NCI-H1417 treated with DMSO at 0.1 percent for 48 hours (cell line): ENCODE measurements around the gene SEPTIN1.
"Not testable (repeated sequence)": the region's sequence is repeated elsewhere in the genome, so short reads cannot be mapped to it uniquely, and the experiment has no call there.

Source experiments
- DNase-seq: peaks from one replicate; lab custom pipeline; 2025; lab: John Stamatoyannopoulos, UW

The SEPTIN1 gene

DNA sequence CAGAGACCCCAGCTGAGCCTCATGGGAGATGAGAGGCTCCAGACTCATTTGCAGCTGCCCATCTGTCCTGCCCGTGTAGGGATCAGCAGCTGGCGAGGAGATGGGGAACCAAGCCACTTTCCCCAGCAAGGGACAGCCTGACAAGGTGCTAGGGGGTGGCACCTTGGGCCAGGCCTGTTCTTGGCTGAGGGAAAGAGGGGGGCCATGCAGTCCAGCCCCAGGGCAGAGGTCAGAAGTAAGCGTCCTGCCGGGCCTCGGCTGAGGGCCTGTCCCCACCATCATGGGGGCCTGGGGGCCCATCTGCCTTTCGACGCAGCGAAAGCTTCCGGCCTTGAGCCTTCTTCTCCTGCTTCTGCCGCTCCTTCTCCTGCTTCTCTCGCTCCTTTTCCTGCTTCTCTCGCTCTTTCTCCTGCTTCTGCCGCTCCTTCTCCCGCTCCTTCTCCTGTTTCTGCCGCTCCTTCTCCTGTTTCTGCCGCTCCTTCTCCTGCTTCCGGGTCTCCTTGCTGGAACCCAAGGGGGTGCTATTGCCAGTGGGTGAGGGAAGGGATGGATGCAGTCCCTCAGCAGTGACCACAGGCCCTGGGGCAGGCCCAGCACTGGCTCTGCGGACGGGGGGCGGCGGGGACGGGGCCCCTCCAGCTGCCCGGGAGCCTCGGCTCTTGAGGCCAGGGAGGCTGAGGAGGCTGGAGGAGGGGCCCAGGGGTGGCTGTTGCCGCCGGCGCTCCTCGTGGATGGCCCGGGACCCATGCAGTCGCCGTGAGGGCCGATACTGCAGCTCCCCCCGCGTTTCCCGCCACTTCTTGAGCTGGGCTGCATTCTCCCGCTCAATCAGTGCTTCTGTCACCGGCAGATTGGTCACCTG is 24.4 kb downstream of the SEPTIN1 start:
- no peak for DNase-seq

DNA sequence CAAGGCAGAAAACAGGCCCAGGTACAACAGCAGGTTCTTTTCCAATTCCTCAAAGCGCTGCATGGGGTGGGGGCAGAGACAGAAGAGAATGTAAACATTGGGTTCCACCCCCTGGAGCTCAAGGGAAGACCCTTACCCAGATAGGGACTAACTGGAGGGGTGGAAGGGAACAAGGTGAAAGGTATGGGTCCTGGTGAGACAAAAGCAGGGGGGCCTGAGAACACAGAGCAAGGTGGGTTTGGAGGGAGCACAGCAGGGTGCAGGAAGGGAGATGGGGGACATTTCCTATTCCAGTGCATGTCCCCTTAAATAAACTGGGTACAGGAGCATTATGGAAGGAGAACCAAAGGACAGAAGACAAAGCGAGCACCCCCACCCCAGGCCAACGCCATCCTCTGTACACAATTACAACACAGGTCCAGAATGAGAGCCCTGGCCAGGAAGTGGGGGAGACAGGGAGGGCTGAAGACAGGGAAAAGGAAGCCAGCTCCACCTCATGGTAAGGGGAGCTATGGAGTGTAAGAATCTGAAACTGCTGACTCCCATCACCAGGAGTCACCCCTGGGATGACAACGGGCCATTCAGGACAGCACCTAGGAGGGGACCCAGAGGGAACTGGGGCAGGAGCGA is 25.2 kb downstream of the SEPTIN1 start:
- no peak for DNase-seq

DNA sequence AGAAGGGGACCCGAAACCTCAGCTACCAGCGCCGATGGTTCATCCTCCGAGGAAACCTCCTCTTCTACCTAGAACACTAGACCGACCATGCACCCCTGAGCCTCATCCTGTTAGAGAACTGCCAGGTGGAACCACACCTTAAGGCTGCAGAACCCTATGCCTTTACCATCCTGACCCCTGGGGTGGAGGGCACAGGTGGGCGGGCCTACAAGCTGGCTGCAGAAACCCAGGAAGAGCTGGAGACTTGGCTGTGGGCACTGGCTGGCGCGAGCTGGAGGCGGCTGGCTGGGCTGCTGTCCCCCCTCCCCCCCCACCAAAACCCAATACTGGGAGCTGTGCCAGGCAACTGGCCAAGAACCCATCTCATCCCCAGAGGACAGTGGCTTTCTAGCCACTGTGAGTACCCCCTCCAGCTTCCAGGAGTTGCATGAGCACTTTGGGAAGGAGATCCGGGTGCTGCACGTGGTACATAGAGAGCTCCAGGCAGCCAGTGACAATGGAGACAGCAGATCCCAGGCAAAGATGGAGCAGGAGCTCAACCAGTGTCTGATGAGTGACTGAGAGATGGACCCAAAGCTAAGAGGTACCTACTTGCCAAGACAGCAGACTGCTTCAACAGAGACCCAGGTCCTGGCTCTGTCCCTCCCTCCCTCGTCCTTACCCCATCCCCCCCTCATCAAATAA is 25.8 kb downstream of the SEPTIN1 start:
- DNase-seq, result no peak

DNA sequence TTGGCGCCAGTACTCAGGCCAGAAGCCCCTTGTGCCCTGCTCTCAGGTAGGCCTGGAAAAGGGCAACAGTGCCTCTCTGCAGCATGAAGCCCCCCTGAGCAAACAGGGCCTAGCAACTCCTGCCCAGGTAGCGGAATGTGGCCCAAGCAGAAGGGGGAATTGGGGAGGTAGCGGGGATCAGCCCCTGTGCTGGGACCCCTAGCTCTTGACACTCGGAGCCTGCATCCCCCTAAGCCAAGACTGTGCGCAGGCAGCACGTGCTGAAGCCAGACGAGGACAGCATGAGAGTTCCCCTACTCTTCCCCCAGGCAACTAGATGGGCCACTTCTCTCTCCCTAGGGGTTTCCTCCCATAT is 26.4 kb downstream of the SEPTIN1 start:
- no peak for DNase-seq

DNA sequence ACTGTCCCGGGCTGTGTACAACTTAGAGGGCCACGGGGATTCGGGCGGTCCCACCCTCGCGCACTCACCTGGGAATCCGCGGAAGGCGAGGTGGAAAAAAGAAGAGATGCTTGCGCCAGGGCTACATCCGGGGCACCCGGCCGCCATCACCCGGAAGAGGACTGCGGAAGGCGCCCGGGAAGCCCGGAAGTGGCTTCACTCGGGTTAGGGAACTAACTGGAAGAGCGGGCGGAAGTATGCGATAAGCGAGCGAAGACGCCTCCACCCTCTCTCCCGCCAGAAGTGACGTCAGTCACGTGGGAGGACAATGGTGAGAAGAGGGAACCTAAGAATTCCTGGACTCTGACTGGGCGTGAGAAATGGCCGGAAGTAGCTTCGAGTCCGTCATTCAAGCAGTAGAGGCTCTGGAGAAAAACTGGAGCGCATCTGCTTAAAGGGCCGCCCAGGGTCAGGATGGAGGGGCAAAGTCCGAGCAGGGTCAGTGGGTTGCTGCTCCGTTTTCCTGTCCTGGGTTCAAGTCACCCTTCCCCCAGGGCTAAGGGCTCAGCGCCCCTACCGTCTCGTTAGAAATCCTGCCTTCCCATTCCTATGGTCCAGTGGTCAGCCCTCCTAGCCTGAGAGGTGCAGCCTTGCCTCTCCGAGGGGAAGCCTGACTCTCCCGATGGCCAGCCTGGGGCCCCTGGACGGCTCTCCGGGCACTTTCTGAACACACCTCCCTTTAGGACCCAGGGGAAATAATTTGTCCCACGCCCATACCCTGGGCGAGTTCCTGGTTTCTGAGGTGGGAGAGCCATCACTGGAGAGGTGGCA is 27.0 kb downstream of the SEPTIN1 start, which contains the start of gene CD2BP2:
Gene CD2BP2, minus strand, starts transcription at position 165 of the 810 bp plus-strand sequence. CDS start 627 bp downstream, outside the sequence.
- DNase-seq, result peak; percentile 87

DNA sequence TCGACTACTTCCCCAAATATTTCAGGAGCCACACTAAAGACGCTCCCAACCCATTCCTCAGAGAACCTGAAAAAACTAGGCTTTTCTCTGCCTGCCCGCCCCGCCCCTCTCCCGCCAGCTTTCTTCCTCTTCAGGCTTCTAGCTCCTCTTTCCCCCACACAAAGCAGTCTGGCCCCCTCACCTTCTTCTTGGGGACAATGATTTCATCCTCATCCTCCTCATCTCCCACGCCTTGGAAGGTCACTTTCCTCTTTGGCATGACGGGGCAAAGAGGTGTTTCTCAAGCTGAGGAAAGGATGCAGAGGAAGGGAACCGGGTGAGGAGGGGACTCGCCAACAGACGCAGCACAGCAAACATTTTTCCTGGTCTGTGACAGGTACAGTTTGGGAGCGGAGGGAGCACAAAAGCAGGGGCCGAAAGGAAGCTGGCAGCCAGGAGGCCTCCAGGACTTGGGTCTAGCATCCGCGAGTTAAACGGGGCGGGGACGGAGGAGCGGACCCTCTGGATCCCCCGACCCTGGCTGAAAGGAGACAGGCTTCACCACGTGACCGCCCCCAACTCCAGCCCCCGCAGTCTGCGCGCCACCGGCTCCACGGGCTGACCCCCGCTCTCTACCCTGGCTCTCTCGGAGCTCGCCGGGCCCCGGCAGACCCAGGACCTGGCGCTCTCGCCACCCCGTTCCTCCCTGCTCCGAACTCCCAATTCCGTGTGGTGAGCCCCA is 27.8 kb downstream of the SEPTIN1 start:
- no peak for DNase-seq

DNA sequence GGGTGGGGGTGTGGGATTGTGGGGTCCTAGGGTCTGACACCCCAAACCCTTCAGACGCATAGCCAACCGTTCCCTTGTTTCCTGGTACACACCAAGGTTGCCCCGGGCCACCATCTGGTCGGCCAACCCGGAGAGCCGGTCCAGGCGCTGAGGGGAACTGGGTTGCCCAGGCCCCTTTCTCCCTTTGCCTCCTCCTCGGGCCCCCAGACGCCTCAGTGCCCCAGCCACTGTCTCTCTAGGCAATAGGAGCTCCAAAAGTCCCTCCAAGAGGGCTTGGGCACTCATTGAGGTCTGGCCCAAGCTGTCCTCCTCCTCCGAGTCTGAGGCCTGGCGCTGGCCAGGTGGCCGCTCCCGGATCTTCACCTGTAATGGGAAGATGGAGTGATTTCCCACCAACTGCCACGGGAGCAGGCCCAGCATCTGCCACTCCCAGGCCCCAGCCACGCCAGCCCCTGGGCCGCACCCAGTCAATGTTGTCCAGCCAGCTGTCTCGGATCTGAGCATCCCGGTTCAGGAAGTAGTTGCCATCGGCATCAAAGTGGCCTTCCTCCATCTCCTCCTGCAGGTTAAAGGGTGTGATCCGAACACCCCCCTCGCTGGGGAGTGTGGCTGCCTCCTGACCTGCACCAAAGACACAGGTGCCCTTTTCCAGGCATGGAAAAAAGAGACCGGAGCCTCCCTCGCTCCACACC is 28.8 kb downstream of the SEPTIN1 start:
- DNase-seq, result no peak

DNA sequence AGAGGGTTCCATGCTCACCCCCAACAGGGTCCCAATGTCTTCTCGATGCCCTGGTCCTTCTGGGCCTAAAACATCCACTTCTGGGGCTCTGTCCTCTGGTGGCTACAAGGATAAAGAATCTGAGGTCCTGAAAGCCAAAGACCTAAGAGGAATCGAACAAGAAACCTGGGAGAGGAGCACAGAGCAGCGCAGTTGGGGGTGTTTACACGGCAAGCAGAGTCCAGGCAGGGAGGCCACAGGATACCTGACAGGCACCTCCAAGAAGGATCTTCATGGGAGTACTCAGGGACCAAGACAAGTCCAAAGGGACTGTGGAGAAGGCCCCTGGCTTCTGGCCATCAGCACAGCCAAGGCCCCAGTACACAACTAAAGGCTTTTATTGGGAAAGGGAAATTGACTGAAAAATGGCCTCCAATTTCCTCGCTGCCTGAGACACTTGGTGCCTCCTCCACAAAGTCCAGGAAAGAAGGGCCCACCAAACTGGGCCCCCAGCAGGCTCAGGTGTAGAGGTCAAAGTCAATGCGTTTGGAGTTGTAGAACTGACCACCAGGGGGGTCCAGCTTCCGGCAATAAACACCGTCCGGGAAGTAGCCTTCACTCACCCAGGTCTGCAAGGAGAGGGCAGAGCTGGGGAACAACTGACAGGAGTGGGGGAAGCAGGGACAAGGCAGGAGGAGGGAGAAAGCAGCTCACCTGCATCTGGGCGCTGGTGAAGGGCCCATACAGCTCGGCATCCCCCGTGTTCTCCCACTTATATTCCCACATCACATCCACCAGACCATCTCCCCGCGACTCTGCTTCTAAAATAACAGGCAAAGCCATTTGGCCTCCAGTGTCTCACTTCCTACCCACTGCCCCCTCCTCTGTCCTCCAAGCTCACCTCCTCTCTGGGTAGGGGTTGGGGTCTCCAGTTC is 29.6 kb downstream of the SEPTIN1 start:
- no peak for DNase-seq

DNA sequence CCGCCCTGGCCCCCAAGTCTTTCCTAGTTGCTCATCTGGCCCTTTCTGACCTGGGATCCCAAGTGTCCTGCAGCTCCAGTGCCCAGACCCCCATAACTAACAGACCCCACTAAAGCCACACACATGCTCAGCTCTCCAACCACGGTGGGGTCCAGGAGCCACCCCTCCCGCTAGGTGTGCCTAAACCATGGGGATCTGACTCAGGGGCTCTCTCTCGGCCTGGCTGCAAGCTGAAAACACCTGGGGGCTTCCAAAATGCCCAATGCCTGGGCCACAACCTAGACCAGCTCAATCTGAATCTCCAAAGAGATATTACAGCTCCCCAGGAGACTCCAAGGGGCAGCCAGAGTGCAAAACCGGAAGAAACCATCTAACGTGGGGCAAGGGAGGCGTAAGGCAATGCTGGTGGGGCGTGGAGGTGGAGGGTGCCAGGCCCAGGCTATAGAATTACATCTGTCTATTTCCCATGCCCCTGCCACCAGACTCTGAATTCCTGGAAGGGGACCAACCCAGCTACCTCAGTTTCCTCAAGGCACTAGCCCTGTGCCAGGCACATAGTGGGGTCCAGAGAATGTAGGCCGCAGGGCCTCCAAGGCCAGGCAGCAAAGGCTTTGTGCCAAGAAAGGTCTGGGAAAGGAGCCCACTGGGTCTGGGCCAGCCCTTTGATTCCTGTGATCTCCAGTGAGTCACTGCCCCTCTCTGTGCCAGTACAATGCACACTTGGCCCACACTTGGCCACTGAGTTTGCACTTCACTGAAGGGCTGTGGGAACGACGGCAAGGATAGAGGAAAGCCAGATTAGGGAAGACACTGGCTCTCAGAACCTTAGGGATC is 30.6 kb downstream of the SEPTIN1 start:
- DNase-seq, result no peak

DNA sequence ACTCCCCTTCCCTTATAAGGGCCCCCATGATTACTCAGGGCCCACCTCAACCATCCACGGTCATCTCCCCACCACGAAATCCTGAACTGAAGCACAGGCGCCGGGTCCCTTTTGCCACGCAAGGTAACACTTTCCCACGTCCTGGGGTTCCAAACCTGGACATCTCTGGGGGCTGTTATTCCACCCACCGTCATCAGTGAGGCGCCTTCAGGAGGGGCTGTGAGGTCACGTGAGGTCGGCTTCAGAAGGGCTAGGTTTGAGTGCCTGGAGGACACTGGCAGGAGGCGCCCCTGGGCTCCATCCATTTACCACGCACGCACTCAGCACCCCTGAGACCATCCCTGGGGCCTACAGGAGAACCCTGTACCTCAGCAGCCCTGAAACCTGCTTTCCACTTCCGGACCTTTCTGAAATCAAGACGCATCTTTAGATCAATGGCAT is 31.3 kb downstream of the SEPTIN1 start:
- DNase-seq, result no peak

DNA sequence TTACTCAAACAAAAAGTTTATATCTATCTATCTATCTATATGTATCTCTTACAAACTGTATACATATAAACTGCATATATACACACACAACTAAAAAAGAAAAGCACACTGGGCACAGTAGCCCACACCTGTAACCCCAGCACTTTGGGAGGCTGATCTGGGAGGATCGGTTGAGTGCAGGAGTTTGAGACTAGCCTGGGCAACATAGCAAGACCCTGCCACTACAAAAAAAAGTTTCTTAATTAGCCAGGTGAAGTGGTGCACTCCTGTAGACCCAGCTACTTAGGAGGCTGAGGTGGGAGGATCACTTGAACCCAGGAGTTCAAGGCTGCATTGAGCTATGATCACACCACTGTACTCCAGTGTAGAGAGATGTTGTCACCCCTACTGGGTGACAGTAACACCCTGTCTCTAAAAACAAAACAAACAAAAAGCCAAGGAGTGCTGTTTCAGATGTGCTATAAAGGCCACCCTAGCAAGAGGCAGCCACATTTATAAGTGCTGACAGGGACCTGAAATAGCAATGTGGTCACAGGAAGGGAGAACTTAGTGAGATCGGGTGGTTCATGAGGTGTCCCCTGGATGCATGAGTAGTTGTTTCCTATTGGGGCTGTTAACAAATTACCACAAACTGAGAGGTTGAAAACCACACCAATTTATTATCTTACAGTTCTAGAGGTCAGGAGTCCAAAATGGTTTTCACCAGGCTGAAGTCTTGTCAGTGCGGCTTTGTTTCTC is 32.1 kb downstream of the SEPTIN1 start:
- no peak for DNase-seq

DNA sequence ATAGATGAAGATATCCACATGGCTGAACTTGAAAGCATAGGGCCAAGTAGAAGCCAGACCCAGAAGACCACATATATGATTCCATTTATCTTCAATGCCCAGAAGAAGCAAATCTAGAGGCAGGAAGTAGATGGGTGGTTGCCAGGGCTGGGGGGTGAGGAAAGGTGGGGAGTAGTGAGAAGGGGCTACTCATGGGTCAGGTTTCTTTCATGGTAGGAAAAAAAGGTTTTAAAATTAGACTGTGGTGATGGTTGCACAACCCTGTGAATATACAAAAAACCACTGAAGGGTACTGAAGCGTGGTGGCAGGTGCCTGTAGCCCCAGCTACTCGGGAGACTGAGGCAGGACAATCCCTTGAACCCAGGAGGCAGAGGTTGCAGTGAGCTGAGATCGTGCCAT is 32.7 kb downstream of the SEPTIN1 start:
- DNase-seq, result no peak

DNA sequence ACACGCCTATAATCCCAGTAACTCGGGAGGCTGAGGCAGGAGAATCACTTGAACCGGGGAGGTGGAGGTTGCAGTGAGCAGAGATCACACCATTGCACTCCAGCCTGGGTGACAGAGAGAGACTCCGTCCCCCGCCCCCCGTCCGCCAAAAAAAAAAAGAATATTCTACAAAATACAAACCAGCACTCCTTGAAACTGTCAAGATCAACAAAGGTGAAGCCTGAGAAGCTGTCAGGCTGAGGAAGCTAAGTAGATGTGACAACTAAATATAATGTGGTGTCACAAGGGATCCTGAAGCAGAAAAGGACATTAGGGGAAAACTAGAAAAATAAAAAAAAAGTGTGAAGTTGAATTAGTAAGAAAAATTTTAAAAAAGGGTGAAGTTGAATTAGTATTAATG is 33.4 kb downstream of the SEPTIN1 start:
- DNase-seq, result no peak

DNA sequence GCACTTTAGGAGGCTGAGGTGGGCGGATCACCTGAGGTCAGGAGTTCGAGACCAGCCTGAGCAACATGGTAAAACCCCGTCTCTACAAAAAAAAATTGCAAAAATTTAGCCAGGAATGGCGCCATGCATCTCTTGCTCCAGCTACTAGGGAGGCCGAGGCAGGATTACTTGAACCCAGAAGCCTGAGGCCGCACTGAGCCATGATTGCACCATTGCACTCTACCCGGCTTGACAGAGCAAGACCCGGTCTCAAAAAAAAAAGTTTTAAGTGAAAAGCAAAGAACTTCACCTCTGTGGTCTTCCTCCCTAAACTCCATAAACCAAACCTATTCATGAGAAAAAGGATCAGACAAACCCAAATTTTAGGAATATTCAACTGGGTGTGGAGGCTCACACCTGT is 34.2 kb downstream of the SEPTIN1 start:
- no peak for DNase-seq

DNA sequence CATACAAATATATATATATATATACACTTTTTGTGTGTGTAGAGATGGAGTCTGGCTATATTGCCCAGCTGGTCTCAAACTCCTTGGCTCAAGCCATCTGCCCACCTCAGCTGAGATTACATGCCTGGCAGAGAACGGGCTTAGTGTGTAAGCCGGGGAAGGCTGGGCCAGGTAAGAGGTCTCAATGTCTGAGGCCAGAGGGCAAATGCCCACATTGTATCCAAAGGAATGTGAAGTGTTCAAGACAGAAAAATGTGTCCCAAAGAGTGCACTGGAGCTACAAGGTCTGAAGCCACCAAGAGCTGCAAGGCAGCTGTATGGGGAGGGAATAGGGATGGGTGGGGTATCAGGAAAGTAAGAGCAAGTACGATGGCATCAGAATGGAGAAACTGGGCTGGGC is 36.1 kb downstream of the SEPTIN1 start:
- DNase-seq, result no peak

DNA sequence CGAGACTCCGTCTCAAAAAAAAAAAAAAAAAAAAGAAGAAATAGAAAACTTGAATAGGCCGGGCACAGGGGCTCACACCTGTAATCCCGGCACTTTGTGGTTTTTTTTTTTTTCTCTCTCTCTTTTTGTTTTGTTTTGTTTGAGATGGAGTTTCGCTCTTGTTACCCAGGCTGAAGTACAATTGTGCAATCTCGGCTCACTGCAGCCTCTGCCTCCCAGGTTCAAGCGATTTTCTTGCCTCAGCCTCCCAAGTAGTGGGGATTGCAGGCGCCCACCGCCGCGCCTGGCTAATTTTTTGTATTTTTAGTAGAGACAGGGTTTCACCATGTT is 38.9 kb downstream of the SEPTIN1 start:
- not testable (repeated sequence) for DNase-seq

DNA sequence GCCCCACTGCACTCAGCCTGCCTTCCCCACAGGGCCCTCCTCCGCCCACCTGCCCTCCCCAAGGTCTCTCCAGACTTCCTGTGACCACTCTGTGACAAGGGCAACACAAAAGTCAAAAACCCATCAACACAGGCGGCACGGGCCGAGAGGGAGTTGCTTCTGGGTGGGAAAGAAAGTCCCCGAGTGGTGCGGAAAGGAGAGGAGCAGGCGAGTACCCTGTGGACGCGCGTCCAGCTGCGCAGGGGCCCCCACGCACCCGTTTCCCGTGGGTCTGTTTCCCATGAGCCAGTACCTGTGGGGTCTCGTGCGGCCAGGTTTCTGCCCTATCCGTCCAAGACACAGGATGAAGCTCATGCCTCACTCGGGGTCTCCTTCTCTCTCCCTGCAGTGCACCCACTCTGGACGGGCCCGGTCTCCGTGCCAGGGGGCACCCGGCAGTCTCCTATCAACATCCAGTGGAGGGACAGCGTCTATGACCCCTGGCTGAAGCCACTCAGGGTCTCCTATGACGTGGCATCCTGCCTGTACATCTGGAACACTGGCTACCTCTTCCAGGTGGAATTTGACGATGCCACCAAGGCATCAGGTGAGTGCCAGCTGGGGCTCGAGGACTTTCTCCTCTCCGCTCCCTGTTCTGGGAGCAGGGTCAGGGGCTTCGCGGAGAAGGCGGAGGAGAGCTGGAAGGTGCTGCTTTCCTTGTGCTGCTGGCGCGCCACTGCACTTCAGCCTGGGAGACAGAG is 39.4 kb downstream of the SEPTIN1 start:
- no peak for DNase-seq
